Measurements from ENCODE around the gene IGDCC3.

The IGDCC3 gene

GRCh38 chr15:65406424-65407000, 28.7 kb upstream of the IGDCC3 start:
- in situ Hi-C loops (cut with MboI; ENCODE audit: low sequenced_read_pairs, unreplicated experiment): no loop called here
- TF ChIP-seq, protein P1, sequence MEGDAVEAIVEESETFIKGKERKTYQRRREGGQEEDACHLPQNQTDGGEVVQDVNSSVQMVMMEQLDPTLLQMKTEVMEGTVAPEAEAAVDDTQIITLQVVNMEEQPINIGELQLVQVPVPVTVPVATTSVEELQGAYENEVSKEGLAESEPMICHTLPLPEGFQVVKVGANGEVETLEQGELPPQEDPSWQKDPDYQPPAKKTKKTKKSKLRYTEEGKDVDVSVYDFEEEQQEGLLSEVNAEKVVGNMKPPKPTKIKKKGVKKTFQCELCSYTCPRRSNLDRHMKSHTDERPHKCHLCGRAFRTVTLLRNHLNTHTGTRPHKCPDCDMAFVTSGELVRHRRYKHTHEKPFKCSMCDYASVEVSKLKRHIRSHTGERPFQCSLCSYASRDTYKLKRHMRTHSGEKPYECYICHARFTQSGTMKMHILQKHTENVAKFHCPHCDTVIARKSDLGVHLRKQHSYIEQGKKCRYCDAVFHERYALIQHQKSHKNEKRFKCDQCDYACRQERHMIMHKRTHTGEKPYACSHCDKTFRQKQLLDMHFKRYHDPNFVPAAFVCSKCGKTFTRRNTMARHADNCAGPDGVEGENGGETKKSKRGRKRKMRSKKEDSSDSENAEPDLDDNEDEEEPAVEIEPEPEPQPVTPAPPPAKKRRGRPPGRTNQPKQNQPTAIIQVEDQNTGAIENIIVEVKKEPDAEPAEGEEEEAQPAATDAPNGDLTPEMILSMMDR (IDR thresholded peaks at IDR 0.05; ENCODE audit: borderline replicate concordance, control extremely low read depth, extremely low read depth, insufficient read depth, missing control alignments): no peak
- DNase-seq (ENCODE audit: low spot score): no peak

GRCh38 chr15:65405791-65406423, 28.1 kb upstream of the IGDCC3 start:
- TF ChIP-seq, protein P1 (IDR thresholded peaks at IDR 0.05; ENCODE audit: borderline replicate concordance, control extremely low read depth, extremely low read depth, insufficient read depth, missing control alignments): no peak
- in situ Hi-C loops (cut with MboI; ENCODE audit: low sequenced_read_pairs, unreplicated experiment): no loop called here
- DNase-seq (ENCODE audit: low spot score): no peak

DNA sequence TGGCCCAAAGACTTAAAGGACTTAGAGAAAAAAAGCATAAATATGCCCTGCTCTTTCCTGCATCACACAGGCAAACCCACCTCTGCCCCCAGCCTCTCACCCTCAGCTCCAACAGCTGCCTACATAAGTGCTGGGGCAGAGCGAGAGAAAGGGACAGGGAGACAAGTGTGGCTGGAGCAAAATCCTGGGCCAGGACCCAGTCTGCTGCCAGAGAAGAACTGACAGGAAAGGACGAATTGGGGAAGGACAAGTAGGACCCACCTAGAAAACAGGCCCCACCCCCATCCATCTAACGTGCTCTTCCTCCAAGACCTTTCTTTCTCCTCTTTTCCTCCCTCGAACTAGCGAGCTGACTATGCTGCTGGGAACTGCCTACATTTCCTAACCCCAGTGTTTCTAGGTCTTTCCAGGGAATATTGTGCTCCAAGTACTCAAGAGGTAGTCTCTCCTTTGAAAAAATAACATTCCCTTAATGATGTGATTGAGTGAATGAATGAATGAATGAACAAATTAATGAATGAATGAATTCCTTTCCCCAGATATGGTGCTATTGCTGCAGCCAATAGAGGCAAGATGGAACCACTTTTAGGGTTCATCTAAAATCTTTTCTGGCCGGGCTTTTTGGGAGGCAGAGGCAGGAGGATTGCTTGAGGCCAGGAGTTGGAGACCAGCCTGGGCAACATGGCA, 26.5 kb upstream of the IGDCC3 start:
- DNase-seq (ENCODE audit: low spot score): no peak
- TF ChIP-seq, protein P1 (IDR thresholded peaks at IDR 0.05; ENCODE audit: borderline replicate concordance, control extremely low read depth, extremely low read depth, insufficient read depth, missing control alignments): no peak
- in situ Hi-C loops (cut with MboI; ENCODE audit: low sequenced_read_pairs, unreplicated experiment): no loop called here

GRCh38 chr15:65402961-65403360, 25.2 kb upstream of the IGDCC3 start:
- DNase-seq (ENCODE audit: low spot score): no peak
- TF ChIP-seq, protein P1 (IDR thresholded peaks at IDR 0.05; ENCODE audit: borderline replicate concordance, control extremely low read depth, extremely low read depth, insufficient read depth, missing control alignments): no peak
- in situ Hi-C loops (cut with MboI; ENCODE audit: low sequenced_read_pairs, unreplicated experiment): no loop called here

GRCh38 chr15:65401611-65402240, 23.9 kb upstream of the IGDCC3 start:
- DNase-seq (ENCODE audit: low spot score): no peak
- in situ Hi-C loops (cut with MboI; ENCODE audit: low sequenced_read_pairs, unreplicated experiment): no loop called here
- TF ChIP-seq, protein P1 (IDR thresholded peaks at IDR 0.05; ENCODE audit: borderline replicate concordance, control extremely low read depth, extremely low read depth, insufficient read depth, missing control alignments): no peak

- DNase-seq (ENCODE audit: low spot score): peak; percentile 89
- TF ChIP-seq, protein P1 (IDR thresholded peaks at IDR 0.05; ENCODE audit: borderline replicate concordance, control extremely low read depth, extremely low read depth, insufficient read depth, missing control alignments): peak; percentile 76
- in situ Hi-C loops (cut with MboI; ENCODE audit: low sequenced_read_pairs, unreplicated experiment): no loop called here
Observed at GRCh38 chr15:65400760-65401610, 23.2 kb upstream of the IGDCC3 start.
